GM12875 (cell line): Measurements from ENCODE around the gene RAB1A.
"Not testable (repeated sequence)": the region's sequence is repeated elsewhere in the genome, so short reads cannot be mapped to it uniquely, and the experiment has no call there.

ENCODE experiments used
- H3K4me3 ChIP-seq: one replicate; pipeline ENCODE4 v1.5.1; 2011; ENCODE audit warnings: low read depth, low read length, control low read depth
- TF ChIP-seq, protein P1 (sequence below): IDR thresholded peaks from 2 replicates; pipeline ENCODE4 v1.5.1; 2011; ENCODE audit warnings: low read depth, mild to moderate bottlenecking, control low read depth, inconsistent platforms, low read length, moderate library complexity, borderline replicate concordance; ENCODE audit not compliant: insufficient read depth

The RAB1A gene

DNA sequence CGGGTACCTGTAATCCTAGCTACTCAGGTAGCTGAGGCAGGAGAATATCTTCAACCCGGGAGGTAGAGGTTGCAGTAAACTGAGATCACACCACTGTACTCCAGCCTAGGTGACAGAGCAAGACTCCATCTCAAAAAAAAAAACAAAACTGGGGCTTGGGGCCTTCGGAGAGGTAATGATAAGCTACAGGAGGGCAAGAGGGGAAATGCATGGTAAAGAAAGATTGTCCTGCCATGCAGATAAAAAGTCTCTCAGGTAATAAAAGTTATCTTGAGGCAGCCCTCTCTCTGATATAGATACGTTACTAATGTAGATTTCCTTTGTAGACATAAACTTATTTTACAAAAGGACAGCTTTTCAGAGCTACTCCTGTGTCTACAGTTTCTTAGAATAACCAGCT is 3.7 kb upstream of the RAB1A start:
- TF ChIP-seq, protein P1, sequence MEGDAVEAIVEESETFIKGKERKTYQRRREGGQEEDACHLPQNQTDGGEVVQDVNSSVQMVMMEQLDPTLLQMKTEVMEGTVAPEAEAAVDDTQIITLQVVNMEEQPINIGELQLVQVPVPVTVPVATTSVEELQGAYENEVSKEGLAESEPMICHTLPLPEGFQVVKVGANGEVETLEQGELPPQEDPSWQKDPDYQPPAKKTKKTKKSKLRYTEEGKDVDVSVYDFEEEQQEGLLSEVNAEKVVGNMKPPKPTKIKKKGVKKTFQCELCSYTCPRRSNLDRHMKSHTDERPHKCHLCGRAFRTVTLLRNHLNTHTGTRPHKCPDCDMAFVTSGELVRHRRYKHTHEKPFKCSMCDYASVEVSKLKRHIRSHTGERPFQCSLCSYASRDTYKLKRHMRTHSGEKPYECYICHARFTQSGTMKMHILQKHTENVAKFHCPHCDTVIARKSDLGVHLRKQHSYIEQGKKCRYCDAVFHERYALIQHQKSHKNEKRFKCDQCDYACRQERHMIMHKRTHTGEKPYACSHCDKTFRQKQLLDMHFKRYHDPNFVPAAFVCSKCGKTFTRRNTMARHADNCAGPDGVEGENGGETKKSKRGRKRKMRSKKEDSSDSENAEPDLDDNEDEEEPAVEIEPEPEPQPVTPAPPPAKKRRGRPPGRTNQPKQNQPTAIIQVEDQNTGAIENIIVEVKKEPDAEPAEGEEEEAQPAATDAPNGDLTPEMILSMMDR = no peak
- no peak overlapping the region for H3K4me3 ChIP-seq

DNA sequence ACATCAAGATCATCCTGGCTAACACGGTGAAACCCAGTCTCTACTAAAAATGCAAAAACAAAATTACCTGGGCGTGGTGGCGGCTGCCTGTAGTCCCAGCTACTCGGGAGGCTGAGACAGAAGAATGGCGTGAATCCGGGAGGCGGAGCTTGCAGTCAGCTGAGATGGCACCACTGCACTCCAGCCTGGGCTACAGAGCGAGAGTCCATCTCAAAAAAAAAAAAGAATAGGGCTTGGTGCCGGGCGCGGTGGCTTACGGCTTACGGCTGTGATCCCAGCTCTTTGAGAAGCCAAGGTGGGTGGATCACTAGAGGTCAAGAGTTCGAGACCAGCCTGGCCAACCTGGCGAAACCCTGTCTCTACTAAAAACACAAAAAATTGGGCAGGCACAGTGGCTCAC is 3.0 kb upstream of the RAB1A start:
- not testable (repeated sequence) for H3K4me3 ChIP-seq

DNA sequence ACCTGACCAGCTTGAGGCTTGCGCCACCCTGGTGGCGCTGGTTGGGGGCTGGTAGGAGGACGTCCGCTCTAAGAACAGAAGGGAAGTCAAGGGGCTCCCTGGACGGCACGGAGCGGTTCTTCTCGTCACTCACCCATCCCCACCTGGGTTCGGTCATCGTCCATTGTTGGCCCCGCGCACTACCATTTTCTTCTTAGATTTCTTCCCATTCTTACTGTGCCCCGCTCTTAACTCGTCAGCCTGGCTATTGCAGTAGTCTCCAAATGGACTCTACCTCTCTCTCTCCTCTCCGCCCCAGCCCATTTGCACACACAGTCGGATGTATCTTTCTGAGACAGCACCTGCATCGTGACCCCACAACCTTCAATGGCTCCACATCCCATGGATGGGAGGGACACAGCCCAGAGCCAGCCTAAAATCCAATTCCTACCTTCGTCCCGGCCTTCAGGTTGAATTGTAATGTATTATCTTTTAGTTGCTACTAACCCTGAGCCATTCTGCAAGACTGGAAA is 814 bp upstream of the RAB1A start:
- TF ChIP-seq, protein P1 = no peak
- H3K4me3 ChIP-seq = peak overlapping the region; percentile 76

DNA sequence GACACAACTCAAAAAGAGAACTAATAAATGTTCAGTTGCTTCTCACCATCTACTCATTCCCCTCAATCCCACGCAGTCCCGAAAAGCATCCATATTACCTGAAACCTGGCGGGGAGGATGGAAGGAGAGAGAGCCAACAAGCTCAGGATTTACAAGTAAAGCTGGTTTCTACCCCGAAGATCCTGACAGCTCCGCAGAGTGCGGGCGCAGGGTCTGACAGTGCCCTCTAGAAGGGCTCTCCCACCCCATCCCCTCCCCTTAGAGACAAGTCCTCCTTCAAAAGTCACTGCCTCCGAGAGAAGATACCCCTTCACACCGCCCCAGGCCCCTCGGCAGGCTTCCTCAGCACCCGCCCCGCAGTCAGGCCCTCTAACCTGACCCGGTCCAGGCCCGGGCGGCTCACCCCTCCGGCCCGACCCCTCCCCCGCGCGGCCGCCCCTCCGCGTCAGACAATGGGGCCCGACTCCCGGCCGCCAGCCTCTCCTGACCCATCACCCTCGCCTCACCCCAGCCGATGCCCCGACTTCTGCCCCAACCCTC is 550 bp downstream of the RAB1A start:
- H3K4me3 ChIP-seq = peak overlapping the region; percentile 57
- TF ChIP-seq, protein P1 = no peak

DNA sequence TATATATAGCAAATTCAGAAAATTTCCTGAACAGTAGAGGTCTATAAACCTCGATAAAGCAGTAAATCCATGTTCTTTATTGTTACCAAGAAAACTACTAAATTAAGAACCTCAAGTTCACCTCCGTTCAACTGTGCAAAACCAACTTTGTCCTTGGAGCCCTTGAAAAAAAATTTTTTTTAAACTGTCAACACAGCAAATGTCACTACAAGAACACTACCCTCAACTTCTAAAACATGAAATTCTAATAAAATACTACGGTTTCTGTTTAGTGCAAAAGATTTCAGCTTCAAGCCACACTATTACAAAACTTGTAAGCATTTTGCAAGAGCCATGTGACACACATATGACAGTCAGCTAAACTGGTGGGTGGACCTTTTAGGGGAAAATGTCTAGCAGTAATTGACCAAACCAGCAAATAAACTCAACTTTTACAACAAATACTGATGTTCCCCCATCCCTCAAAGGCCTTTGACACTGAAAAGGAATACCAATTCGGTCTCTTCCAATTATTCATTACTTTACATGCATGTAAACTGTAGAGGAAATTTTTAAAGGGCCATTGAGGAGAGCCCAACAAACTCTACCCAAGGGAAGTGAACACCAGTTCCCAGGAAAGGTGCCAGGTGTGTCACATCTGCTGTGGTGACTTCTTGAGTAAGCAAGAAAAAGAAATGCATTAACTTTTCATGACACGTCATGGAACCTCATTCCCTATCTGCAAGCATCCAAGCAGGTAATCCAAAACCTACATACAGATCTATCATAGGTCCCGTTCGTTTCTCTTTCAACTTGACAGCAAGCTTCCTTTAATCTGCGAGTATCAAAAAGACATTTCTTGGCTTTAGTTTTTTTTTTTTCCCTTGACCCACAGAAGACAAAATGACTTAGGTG is 1.4 kb downstream of the RAB1A start:
- TF ChIP-seq, protein P1 = no peak
- peak overlapping the region; percentile 57 for H3K4me3 ChIP-seq

DNA sequence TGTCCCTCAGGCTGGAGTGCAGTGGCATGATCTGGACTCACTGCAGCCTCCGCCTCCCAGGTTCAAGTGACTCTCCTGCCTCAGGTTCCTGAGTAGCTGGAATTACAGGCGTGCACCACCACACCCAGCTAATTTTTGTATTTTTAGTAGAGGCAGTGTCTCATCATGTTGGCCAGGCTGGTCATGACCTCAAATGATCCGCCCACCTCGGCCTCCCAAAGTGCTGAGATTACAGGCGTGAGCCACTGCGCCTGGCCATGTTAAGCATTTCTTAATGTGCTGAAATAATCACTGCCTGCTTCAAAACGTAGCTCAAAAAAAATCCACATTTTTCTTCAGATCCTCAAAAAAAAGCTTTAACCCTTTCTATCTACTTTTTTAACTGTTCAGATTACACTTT is 4.4 kb downstream of the RAB1A start:
- H3K4me3 ChIP-seq = not testable (repeated sequence)

DNA sequence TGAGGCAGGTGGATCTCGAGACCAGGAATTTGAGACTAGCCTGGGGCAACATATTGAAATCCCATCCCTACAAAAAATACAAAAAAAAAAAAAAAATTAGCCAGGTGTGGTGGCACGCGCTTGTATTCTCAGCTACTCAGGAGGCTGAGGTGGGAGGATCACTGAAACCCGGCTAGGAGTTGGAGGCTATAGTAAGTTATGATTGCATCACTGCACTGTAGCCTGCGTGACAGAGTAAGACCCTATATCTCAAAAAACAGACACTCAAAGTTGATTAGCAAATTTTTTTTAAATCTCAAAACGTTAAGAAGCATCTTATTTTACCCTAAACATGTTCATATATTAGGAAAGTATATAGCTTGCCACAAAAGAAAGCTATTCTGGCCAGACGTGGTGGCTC is 7.6 kb downstream of the RAB1A start:
- no peak overlapping the region for H3K4me3 ChIP-seq
- TF ChIP-seq, protein P1 = no peak

DNA sequence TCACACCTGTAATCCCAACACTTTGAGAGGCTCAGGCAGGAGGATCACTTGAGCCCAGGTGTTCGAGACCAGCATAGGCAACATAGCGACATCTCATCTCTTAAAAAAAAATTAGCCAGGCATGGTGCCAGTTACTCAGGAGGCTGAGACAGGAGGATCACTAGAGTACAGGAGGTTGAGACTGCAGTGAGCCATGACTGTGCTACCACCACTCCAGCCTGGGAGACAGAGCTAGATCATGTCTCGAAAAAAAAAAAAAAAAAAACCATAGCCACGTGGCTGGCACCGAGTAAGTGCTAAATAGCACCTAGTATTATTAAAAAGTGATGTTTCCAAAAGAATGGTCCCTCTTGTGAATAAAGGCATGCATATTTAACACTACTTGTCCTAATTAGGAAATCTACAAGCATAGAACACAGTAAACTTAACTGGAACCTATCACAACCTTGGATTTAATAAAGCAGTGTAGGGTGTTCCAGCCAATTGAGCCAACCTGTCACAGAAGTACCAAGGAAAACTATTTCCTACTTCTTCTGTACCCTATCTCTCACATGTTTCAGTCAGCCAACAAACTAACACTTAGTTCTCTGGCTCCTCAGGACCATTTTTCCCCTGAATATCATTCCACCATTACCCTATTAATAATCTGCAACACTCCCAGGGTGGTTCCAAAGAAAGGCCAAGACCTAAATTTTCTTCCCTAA is 8.8 kb downstream of the RAB1A start:
- TF ChIP-seq, protein P1 = no peak
- no peak overlapping the region for H3K4me3 ChIP-seq
